OCI-M1 (cell line): ENCODE data around the gene TSPAN9.

Source experiments
- DNase-seq: peaks from one replicate; lab custom pipeline; 2025; lab: John Stamatoyannopoulos, UW

Gene TSPAN9

DNA sequence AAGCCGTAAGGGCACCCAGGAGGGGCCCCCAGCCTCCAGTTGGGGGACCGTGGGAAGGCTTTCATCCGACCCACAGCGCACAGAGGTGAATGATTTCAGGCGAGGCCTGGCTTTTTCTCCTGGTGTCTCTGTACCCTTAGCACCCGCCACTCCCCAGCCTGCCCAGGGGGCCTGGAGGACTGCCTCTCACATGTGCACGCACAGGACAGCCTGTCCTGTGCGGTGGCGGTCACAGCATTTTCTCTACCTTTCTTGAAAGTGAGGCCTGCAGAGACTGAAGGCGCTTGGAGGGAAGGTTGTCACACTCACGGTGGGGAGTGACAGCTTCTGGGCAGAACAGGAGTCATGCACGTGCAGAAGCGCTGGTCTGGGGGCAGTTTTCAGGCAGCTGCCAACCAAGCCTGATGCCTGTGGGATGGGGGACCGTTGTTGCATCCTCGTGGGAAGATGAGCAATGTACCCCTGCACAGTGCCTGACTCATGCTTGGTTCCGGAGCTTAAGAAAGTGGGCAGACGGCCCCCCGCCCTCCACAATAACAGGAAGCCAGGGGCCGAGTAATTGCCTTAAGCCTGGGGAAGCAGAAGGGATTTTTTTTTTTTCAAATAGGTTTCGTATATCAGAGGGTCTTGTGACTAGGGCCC, 148.1 kb downstream of the TSPAN9 start:
- no peak for DNase-seq

DNA sequence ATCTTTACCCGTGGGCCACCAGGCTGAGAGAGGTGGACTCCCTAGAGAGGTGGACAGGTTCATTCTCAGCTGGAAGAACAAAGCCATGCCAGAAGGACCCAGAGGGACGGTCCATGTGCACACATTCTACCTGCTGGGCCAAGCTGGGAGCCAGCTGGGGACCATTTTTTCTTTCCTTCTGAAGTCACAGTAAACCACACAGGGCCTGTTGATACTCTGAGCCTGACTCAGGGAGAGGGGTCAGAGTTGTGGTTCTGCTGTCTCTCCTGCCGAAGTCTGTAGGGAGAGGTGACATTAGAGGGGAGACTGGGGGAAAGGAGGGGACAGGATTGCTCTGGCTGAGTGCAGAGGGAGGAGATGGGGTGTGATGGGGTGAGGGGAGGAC, 148.6 kb downstream of the TSPAN9 start:
- no peak for DNase-seq

DNA sequence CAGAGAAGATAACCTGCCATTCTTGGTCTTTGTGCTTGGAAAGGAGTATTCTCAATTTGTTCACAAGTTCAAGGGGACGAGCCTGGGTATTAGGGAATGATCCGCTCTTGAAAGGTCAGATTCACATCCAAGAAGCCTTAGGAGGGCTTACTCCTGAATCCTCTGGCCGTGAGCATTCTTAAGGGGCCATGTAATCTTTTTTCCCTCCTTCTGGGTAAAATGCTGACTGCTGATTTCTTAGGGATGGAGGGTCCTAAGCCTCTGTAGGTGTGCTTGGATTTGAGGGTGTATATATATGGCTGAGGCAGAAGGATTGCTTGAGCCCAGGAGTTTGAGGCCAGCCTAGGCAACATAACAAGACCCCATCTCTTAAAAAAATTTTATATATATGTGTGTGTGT, 149.1 kb downstream of the TSPAN9 start:
- no peak for DNase-seq

DNA sequence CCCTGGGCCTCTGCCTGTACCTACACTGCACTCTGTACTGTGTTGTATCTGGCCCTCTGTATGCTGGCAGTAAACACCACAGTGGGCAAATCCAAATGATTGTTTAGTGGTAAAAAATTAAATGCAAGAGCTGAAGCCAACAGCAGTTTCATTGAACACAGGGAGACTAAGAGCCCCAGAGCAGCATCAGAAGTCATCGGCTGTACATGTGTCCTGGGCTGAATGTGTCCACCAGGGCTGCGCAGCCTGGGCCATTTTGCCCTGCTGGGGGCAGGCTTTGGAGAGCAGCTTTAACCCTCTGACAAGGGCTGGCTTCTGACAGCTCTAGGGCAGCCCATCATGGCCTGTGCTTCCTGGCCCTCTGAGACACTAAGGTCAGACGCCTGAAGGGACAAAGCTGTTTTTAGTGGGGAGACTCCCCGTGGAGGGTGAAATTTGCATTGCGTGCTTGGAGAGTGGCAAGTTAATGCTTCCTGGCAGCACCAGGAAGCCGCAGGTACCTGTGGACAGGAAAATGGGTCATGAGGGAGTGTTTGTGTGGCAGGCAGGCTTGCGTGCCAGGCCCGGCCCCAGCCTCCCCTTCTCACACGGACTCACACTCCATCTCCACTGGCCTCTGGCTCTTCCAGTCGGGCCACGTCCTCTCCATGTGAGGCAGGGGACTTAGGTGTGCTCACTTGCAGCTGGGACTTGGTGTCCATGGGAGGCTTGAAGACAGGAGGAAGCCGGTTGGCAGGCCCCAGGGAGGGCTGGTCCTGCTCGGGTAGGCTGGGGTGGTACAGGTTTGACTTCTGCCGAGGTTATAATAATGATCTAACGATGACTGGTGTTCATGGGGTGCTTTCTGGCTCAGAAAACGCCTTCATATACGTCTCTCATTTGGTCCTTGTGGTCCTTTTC, 150.1 kb downstream of the TSPAN9 start:
- DNase-seq = no peak

DNA sequence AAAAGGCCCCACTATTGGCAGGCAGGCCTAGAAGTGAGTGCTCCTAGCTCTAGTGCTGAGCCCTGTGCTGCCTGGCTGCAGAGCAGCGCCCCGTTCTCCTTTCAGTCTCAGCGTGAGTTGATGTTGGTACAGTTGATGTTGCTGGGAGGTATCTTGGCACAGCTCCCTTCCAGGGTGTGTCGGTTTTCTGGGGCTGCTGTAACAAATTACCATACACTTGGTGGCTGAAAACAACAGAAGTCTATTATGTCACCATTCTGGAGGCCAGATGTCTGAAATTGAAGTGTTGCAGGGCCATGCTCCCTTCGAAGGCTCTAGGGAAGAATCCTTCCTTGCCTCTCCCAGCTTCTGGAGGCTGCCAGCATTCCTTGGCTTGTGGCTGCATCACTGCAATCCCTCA, 151.4 kb downstream of the TSPAN9 start:
- no peak for DNase-seq

DNA sequence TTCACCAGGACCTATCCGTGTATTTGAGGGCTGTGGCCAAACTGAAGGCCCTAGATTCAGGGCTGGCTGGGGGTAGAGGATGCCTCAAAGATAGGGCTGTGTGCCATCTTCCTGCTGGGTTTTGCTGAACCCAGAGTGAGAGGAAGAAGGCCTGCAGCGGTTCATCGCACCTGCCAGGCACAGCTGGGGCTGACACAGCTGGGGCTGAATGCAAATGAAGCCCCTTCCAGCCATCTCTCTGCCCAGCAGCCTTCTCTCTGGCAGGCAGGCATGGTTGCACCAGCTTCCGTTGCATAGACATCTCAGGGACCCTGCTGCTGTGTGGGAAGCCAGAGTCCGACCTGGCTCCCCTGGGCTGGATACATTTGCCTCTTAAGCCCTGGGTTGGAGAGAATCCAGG, 152.4 kb downstream of the TSPAN9 start:
- DNase-seq = no peak

DNA sequence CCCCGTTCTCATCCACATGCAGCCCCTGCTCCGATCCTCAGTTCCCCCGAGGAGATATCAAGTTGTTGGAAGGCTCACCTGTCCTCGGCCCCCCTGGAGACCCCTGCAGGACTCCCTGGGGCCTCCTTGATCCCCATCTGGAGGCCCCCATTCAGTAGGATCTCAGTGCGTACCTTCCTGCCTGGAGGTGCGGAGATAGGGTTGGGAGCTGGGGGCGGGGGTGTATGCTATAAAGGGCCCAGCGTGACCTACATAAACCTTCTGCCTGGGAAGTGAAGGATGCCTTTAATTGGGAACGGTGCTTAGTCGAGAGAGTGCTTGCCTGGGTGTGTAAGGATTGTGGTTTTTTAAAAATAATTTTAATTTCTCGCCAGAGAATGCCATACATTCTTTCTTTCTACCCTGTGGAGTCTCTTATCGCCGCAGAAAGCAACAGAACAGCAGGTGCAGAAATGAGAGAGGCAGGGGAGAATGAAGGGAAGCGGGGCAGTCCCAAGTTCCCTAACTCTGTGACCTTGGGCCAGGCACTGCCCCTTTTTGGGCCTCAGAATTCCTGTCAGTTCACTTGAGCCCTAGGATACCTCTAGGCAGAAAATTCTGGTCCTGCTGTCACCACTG, 153.7 kb downstream of the TSPAN9 start:
- DNase-seq = no peak

DNA sequence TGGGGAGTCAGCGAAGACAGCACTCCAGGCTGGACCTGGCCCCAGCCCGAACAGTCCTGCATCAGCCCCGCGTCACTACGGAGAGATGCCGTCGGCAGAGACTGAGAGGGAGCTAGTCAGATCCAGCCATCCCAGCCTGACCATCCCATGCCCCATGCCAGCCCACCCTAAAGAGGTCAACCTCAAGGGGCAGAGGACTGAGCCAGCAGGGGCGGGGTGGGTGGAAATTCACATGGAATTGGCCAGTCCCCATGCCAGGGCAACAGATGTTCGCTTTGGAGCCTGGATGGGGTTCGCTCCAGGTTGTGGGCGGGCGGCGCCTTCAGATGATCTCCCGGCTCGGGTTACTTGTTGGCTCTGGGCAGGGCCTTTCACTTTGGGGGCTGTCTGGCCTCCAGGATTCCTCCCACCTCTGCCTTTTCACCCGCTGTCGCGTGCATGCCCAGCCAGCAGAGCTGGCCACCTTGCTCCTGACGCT, 154.3 kb downstream of the TSPAN9 start:
- DNase-seq = no peak

DNA sequence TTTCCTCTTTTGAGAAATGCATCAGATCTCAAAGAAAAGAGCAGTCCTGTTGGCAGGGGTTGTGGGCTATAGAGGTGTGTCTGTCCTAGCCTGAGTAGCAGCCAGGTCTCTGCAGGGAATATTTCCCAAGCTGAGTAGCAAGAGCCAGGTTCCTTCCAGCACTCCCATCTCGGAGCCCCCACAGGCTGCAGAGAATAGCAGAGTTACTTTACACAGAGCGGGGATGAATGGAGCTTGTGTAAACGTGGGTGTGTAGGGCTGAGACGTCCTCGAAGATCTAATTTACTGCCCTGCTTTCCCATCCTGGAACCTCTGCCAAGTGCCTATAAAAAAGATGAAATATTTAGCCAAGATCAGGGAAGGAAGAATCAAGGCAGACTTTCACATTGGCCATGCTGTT, 156.6 kb downstream of the TSPAN9 start:
- no peak for DNase-seq

DNA sequence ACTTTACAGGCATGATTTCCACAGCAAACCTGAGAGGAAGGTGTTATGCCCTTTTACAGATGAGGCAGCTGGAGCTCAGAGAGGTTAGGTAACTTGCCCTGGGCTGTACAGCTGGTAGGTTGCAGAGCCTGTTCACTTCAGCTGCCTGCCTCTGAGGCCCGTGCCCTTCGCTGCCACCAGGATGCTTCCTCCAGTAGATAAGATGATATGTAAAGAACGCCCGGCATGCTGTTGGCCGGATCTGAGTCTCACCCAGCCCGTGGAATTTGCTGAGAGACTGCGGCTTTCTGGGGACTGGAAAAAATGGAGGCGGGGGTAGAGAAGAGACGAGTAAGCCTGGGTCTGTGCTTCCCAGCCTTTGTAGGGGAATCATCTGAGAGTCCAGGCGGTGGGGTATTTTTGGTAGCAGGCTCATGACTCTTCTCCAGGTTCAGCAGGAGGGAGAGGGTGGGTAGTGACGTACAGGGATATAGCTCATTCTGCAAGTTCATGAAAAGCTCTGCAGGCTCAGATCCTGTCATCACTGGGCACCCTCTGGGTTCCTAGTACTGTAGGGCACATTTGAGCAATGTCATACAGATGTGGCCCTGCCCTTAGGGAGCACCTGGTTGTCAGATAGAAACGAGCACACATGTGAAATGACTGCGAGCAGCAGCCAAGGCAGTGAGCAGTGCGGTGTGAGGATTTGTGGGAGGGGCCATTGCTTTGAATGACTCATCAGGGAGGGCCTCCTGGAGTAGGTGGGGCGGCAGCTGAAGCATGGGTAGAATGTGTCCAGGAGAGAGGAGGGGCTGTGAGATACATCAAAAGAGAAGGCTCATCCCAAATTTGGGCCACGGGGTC, 159.4 kb downstream of the TSPAN9 start:
- DNase-seq = peak; percentile 24

DNA sequence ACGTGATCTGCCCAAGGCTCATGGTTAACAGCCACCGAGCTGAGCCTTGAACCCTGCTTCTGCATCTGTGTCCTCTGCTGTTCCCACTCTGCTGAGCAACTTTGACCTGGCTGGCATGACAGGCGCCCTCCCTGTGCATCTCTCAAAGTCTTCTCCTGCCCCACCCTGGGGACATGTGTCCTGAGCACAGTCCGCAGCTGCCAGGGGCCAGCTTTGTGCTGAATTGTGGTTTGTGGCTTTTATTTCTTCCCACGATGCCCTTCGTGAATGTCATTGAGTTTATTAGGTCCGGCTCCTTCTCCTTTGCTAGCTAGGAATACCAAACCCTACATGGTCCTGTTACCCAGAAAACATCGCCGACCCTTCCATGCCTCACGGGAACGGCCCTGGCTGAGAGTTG, 161.0 kb downstream of the TSPAN9 start:
- no peak for DNase-seq

DNA sequence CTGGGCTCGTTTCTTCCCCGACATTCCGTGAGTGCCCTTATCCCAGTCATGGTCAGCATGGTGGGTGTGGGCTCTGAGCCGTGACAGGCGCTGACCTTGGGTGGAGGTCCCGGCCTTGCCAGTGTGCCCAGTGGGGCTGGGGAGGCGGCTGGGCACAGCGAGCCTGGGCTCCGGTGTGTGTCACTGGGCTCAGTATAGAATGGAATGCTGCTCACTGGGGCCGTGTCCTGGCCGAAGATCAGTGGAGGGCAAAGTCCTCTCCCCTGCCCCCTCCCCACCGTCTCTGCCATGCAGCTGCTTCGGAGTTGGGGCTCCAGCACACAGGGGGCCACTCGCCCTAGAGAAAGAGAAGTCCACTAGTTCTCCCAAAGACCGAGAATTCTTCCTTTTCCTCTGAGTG, 164.4 kb downstream of the TSPAN9 start:
- no peak for DNase-seq

DNA sequence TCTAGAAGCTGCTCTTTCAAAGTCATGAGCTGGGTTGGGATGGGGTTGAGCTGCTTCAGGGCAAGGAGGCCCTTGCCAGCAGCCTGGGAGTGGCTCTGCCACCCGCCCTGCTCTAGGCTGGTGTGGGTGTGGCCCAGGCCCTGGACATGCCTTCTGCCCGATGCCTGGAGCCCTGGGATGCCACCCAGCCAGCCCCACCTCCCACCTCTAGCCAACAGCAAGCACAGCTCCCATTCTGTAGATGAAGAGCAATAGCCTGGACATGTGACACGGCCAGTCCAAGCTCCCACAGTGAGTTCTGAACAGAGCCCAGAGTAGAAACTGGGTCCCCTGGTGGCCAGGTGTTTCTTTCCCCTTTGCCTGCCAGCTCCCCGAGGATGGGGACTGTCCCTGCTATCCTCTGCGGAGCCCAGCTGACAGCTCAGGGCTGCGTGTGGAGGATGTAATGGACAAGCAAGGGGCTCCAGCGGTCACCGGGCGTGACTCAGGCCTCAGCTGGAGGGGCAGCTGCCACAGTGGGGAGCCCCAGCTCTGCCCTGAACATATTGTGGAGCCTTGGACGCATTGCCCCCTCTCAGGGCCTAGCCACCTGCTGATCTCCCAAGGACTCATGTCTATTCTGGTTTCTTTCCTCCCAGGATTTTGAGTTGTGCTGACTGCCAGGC, 165.2 kb downstream of the TSPAN9 start:
- DNase-seq = no peak

DNA sequence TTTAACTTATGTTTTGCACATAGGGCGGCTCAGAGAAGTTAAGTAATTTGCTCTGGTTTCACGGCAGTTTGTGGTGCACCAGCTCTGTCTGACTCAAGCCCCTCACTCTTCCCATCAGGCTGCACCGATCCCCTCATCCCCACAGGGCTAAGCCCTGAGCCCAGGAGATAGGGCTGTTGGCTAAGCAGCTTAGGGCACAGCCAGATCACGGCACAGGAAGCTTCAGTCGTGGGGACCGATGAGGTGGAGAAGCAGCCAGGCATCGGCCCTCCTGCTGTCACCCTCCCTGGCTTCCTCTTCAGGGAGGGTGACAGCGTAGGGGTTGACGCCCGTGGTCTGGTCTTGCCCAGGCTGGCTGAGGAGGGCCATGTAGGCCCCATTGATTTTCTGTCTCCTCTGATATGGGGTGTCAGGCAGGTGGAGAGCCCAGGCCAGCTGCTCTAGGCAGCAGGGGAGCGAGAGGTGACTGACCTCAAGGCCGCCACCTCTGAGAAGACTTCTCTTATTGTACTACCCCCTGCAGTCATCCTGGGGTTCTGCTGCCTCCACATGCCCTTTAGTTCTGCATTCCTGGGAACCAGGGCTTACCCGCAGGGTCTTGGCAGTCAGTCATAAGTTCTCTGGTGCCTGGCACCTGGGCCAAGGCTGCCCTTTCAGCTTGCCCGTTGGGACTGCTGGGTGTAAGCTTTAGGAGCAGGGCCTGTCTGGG, 166.4 kb downstream of the TSPAN9 start:
- DNase-seq = no peak

DNA sequence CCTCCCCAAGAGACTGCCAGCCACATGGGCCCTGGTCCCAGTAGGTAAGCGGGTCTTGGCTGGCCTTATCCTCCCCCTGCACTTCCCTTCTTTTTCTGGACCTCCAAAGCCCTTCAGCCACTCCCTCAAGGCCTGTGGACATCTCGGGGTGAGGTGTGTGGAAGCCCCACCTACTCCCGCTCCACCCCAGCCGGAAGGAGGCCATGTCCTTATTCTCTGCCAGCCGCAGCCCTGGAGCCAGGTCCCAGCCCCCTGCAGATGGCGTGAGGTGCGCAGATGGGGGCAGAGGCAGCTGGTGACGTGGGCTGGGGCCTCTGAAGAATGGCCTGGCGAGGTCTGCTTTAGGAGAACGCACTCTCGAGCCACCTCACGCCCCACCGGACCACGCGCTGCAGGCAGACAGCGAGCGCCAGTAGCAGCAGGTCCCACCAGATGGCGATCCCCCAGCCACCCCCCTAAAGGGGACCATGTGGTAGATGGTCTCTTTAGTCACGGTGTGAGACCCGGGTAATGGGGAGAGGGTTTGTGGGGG, 167.1 kb downstream of the TSPAN9 start:
- no peak for DNase-seq

DNA sequence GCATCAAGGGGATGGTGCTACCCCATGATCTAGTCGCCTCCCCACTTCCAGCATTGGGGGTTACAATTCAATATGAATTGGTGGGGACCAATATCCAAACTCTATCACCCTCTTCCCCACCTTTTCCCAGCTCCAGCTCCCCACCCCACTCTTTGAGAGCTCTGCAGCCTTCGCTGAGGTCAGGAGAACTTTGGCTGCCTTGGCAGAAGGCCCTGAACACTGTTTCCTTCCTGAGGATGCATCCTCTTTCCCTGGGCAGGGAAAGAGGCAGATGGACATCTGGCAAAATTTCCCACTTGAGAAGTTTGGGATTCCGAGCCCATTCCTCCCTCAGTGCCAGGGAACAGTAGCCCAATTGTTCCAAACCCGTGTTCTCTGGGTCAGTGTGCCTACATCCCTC, 169.1 kb downstream of the TSPAN9 start:
- no peak for DNase-seq

DNA sequence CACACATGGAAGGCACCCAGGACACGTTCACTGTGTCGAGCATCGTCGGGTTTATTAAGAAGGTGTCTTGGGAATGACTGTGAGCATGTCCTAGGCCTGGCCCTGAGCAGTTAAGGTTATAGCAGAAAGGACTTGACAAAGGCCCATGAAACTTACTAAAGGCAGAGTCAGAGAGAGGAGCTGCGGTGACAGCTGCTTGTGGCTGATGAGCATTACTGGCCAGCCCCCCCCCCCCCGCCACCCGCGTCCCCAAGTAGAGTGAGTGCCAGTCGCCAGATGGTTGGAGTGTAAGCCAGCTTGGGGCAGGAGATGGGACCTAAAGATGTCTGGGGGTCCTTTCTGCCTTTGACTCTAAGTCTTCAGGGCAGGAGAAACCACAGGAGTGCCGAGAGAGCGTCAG, 169.9 kb downstream of the TSPAN9 start:
- DNase-seq = no peak

DNA sequence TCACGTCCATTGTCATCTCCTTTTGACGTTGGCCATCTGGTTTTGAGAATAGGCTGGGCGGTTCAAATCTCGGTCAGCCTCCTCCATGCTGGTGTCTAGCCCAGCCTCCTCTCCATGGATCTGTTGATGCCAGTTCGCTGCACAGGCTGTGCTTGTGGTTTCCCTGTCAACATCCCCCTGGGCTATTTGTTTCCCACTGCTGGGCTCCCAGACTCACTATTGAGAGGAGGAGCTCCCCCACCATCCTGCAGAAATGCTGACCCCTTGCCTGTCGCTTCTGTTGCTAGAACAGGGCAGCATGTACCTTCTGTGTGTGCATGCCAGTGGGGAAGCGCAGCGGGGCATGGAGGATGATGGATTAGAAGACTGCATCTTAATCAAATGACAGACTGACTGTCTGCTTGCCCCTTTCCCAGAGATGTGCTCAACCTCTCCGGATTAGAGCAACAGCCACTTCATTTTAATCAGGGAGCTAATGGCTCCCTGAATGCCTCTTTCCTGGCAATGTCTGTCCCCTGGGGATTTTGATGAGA, 170.5 kb downstream of the TSPAN9 start:
- no peak for DNase-seq

DNA sequence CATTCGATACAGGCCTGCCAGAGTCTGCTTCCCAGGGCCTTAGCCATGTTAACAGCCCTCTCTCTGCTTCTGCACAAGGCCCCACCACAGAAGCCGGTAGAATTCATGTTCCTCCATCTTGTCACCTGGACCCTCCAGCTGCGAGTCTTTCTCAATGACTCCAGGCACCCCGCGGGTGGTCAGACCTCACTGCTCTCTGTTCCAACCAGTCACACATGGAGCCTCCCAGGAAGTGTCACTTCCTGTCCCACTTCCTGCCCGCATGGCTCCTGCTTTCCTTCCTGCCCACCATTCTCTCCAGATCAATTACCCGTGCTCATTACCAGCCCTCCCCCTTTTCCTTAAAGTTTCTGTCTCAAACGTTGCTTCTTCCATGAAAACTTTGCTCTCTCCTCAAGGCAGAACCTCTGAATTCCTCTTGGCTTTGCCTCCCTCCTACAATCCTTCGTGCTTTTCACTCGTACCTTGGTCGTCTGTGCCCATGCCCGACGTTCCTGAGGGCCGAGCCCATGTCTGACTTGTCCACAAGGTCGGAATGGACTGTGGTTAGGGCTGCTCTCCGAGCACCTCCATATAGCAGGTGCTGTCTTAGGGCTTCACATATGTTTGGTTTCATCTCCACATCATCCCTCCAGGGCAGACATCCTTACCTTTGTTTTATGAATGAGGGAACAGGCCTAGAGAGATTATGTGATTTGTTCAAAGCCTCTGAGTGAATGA, 172.1 kb downstream of the TSPAN9 start:
- DNase-seq = no peak

DNA sequence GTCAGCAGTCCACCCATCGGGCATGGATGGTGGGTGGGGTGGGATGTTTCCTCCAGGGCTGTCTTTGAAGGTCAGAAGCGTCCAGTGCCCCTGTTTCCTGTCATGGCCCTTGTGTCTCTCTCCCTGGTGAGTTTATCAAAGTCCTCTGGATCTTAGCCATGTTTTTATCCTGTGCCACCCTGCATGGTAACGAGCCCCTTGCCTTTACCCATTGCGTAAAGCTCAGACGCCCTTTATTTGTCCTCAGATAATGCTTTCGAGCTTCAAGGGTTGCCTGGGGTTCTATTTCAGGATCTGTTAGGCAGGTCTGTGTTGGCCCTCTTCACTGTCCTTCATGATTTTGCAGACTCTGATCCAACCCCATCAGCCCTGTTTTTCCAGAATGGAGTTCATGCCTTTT, 172.9 kb downstream of the TSPAN9 start:
- DNase-seq = no peak
